GM19351 (cell line): ENCODE results near the gene TRIP12.
"Not testable (repeated sequence)": the region's sequence is repeated elsewhere in the genome, so short reads cannot be mapped to it uniquely, and the experiment has no call there.

Experiments
- ATAC-seq: cut with Tn5 transposase; IDR thresholded peaks from one replicate; pipeline ENCODE4 v1.9.1; 2021; ENCODE audit warnings: mild to moderate bottlenecking, moderate library complexity; ENCODE audit not compliant: unreplicated experiment

The TRIP12 gene

DNA sequence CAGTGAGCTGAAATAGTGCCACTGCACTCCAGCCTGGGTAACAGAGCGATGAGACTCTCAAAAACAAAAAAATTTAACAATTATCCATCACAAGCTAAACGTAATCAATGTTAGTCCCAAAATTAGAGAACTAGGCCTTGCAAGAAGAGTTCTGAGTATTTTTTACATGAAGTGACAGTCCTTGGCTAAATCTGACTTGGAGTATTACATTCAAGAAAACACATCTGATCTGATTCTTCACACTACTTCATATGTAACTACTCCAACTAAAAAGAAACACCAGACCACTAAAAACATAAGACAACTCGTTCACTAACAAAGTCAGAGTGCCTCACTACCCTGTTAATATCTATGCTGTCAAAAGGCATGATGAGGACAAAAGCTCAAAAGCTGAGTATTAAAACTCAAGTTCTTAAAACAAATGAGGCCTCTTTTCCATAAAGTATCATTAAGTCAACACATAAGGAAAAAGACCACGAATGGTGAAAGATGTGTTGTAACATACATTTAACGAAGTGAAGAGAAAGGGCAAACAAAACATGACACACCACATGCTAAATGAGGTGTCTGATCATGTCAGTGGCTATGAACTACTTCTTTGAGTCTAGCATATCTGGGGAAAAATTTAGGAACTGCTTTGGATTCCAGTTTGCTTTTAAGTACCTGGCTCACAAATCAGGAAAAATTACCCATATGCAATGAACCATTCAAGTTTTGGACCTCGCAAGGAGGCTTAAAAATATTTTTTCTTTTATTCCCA lies 42.4 kb downstream of the TRIP12 start:
- ATAC-seq, result no peak

DNA sequence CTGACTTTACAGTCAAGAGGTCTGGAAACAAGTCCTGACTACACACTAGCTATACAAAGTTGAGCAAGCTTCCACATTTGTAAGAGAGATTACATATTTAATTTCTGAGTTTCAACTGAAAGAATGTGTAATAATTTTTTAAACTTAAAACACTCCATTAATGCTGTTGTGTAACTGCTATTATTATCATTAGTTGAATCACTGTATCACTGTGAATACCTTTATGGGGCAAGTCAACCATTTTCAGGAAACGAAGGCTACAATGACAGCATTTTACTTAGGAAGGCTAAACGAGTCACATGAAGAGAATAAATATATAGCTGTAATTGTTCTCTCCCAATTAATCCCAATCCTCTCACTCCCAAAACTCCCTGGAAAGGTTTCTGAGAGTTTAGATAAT lies 46.3 kb downstream of the TRIP12 start:
- no peak for ATAC-seq

DNA sequence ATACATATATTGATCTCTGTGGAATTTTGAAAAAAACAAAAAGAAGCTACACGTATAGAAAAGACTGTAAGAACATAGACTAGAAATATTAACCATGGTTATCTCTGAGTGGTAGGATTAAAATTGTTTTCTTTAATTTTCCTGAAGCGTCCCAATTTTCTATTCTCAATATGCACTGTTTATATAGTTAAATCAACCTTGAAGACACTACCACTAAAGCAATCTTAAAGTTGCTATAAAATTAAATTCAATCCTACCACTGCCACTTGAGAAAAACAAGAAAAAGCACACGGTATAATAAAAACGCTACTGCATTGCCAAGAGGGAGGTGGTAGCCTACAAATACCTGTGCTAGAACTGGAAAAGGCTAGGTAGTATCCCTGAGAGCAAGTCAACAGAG lies 47.2 kb downstream of the TRIP12 start:
- no peak for ATAC-seq

DNA sequence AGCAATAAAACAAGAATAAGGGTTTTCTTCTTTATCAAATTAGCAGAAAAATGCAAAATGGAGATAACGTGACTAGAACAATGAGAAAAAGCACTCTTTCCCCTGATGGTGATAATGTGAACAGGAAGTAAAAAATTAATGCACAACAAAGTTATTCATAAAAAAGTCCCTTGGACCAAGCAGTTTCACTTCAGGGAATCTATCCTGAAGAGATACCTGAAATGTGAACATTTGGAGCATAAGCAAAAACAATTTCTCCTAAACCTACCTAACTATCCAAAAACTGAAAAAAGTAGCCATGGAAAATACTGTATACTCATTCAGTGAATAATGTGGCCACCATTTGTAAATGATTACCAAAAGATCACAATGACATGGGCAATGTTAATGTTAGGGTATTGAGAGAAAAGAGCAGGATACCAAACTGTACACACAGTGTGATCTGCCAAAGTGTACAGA lies 48.7 kb downstream of the TRIP12 start:
- peak; percentile 60 for ATAC-seq

DNA sequence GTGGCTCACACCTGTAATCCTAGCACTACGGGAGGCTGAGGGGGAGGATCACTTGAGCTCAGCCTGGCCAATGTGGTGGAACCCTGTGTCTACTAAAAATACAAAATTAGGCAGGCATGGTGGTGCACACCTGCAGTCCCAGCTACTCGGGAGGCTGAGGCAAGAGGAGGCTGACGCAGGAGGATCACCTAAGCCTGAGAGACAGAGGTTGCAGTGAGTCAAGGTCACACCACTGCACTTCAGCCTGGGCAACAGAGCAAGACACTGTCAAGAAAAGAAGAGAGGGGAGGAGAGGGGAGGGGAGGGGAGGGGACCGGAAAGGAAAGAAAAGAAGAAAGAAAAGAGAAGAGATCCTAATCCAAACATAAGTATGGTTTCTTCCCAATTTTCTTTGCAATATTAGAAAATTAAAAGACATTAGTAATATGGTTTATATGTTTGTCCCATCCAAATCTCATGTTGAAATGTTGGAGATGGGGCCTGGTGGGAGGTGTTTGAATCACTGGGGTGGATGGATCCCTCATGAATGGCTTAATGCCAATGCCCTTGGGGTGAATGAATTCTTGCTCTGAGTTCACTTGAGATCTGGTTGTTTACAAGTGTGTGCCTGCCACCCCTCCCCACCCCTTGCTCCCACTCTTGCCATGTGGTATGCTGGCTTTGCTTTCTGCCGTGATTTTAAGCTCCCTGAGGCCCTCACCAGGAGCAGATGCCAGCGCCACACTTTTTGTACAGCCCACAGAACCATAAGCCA lies 50.7 kb downstream of the TRIP12 start:
- ATAC-seq, result no peak

DNA sequence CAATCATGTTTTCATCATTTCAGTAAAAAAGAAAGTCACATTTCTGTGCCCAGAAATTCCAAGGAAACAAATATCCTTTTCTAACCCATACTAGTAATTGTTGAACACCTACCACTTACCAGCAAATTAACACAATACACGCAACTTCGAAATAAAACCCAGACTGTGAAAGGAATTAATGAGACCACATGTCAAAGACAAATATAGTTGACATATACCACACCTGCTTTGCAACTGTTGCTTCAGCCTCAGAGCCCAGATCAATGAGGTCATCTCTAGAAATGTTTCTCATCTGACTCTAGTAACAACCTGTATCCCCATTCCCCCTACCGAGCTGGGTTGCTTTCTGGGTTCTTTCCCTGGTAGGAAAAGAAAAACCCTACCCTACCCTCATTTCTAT lies 52.6 kb downstream of the TRIP12 start:
- no peak for ATAC-seq

DNA sequence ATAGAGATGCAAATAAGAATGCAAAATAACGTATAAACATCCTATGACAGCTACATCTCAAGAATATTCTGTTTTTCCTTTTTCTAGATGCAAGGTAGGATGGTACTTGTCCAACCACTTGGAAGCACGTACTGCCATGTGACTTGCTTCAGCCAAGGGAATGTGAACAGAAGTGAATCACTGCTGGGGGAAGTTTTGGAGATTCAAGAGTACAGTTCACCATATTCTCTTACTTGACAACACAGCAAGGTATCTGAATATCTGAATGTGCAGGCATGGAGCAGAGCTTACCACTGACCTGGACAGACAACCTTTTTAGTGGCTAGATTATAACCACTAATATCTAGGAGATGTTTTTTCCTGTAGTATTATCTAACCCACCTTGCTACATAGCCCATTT lies 53.0 kb downstream of the TRIP12 start:
- ATAC-seq, result no peak

DNA sequence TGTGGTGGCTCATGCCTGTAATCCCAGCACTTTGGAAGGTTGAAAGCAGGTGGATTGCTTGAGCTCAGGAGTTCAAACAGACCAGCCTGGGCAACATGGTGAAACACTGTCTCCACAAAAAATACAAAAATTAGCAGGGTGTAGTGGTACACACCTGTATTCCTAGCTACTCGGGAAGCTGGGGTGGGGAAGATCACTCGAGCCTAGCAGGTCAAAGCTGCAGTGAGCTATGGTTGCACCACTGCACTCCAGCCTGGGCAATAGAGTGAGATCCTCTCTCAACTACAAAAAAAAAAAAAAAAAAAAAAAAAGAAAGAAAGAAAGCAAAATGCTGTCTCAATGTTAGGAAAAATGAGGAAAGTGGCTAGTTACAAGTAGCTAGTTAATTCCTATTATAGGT lies 56.8 kb downstream of the TRIP12 start:
- ATAC-seq, result no peak

DNA sequence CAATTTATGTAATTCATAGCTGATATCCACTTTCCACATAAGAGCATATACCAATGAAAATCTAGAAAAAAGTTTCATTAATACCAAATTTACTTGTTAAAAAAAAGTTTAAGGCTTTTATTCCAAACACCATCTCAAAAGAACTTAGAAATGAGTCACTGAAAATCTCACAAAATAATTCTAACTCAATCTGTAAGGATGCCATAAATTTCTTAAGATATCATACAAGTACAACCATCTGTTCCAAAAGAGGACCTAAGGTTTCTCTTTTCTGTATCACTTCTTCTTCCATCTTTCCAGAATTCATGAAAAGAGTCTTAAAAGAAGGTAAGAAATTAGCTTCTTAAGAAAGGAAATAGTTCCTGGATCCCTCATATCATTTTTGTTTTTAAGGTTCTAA lies 60.4 kb downstream of the TRIP12 start:
- no peak for ATAC-seq

DNA sequence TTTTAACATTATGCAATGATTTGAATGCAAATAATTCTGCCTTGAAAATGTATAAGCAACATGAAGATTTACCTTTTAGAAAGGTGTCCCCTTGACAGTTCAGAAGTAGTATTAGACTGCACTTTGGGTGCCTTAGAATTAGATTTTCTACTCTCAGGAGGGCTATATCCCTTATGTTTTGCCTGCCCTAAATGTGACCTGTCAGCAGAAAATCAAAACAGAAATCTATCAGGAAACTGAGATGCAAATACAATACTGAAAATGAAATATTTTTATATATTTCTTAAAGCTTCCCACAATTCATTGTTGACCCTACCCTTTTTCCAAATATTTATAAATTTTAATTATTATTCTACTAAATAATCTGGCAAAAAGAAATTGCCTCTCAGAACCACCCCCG lies 61.5 kb downstream of the TRIP12 start:
- no peak for ATAC-seq

DNA sequence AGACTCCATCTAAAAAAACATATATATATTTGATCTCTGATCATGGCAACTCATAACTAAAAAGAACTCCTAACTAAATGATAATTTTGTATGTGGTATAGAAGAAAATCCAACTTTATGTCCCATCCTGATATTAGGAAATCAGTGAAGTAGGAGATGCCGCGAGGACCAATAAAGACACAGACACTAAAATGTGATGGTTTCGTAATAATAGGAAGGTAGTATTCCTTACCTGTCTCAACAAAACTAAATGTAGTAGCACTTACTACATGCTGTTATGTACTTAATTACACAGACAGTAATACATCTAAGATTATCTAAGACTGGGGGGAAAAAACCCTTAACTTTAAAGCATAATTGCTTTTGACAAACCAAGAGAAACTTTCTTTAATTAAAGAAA lies 63.5 kb downstream of the TRIP12 start:
- ATAC-seq, result no peak

DNA sequence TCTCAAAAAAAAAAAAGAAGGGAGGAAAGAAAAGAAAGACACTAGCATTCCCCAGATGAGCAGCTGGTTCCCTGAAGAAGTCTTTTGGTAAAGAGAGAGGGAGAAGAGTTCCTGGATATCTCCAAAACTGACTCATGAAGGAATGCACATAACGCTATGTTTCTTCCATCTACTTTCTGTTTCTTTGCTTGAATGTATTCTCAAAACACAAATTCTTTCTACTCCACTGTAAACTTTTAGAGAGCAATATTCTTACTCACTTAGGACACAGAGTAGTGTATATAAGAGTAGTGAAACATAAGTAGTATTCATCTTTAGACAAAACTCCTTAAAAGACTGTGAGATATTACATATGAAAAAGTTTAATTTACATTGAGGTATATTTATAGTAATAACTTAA lies 64.2 kb downstream of the TRIP12 start:
- ATAC-seq, result no peak

DNA sequence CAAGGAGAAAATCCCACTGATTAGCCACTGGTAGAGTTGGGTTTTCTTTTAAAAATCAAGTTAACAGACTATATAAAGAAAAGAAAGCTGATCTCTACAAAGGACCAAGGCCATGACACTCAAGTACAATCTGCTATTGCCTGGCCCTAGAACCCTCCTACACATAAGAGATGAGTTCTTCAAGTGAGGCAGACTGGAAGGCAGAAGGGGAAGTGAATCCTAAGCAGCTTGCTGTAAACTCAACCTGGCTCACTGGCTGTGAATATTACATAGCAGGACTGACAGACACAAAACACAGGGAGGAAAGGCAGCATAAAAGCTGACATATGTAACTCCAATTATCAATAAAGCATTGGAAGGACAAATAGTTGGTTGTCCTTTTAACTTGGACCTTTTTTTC lies 65.4 kb downstream of the TRIP12 start:
- peak; percentile 94 for ATAC-seq

DNA sequence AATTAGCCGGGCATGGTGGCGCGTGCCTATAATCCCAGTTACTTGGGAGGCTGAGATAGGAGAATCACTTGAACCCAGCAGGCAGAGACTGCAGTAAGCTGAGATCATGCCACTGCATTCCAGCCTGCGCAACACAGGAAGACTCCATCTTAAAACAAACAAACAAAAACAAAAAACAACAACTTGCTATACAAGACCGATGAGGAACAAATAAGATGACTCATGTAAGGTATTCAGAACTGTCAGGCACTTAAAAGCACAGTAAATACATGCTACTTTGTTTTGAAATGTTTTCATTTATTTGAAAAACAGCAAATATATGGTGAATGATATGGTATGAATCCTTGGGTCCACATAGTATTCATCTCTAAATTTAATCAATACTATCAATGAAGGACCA lies 66.7 kb downstream of the TRIP12 start:
- no peak for ATAC-seq

DNA sequence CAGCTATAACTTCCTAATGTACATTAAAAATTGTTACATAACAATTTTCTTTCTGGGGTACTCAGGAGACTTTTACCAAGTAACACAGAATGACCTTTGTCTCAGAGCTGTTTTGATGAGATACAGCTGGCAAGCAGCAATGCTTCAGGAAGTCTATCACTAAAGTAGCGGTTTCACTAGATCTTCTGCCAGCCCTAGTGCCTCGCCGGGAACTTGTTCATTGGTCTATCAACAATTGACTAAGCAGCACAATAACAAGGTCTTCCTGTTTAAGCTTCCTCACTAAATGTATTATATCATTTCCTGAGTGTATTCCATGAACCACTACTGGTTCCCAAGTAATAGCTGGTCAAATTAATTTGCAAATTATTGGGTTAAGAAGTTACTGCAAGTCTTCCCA lies 69.2 kb downstream of the TRIP12 start:
- ATAC-seq, result peak; percentile 69

DNA sequence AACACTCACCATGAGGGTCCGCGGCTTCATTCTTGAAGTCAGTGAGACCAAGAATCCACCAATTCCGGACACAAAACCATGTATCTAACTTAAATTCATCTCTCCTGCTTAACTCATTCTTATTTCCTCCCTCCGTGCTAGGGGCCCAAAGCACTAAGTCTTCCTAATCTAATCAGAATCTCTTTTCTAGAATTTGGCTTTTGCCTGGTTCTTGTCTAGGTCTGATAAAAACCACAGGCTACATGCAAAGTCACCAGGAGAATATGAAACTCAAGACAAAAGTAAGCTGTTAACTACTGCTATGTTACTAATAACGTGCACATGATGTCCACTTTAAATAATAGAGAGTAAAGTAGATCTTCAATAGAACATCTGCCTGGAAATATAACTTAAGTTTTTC lies 69.9 kb downstream of the TRIP12 start:
- no peak for ATAC-seq

DNA sequence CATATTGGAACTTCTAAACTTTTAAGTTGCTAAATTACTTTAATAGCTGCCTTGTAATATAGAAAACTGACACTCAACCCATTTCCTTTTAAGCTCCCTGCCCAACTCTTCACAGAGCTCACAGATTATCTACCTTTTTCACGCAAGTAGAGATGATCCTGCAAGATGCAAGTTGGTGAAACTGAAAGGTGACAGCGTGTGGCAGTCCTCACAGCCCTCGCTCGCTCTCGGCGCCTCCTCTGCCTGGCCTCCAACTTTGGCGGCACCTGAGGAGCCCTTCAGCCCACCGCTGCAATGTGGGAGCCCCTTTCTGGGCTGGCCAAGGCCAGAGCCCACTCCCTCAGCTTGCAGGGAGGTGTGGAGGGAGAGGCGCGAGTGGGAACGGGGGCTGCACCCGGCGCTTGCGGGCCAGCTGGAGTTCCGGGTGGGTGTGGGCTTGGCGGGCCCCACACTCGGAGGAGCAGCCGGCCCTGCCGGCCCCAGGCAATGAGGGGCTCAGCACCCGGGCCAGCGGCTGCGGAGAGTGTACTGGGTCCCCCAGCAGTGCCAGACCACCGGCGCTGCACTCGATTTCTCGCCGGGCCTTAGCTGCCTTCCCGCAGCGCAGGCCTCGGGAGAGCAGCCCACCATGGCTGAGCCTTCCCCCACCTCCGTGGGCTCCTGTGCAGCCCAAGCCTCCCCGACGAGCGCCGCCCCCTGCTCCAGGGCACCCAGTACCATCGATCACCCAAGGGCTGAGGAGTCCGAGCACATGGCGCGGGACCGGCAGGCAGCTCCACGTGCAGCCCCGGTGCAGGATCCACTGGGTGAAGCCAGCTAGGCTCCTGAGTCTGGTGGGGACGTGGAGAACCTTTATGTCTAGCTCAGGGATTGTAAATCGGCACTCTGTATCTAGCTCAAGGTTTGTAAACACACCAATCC lies 71.2 kb downstream of the TRIP12 start:
- not testable (repeated sequence) for ATAC-seq

DNA sequence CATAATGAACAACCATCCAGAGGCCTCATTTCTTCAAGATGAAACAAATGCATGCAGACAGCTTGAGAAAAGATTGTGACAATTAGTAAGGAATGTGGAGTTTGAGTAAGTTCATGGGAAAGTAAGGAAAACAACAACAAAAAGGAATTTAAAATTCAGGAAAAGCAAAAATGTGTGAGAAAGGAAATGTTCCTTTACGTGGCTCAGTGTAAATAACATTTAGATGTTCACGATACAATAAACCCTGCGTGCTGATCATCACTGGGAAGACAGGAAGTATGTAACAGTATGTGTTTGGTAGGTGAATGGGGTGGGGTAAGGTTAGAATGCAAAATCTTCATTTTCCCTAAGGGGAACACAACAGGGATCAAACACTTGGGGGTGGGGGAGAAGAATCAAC lies 72.7 kb downstream of the TRIP12 start:
- ATAC-seq, result no peak

DNA sequence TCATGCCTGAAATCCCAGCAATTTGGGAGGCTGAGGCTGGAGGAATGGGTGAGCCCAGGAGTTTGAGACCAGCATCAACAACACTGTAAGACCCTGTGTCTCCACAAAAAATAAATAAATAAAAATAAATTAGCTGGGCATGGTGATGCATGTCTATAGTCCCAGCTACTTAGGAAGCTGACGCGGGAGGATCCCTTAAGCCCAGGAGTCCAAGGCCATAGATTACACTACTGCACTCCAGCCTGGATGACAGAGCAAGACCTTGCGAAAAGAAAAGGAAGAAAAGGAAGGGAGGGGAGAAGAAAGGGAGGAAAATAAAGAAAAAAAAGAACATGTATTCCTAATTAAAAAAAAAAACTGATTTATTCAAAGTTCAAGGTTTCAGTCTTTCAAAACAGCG lies 78.2 kb downstream of the TRIP12 start:
- no peak for ATAC-seq

DNA sequence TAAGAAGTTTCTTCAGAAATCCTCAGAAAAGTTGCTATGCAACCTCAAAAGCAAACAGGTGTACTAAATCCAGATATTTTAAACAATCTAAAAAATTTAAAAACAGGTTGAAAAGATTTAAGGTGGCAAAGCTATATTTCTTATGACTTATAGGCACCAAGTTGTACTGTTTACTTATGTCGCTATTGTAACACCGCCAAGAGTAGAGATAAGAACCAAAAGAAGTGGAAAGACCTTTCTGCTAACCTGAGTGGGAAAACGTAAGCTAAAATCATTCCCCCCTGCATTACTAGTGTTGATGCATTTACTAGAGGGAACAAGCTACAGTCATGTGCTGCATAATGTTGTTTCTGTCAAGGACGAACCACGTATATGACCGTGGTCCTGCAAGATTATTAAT lies 83.1 kb downstream of the TRIP12 start:
- ATAC-seq, result no peak

DNA sequence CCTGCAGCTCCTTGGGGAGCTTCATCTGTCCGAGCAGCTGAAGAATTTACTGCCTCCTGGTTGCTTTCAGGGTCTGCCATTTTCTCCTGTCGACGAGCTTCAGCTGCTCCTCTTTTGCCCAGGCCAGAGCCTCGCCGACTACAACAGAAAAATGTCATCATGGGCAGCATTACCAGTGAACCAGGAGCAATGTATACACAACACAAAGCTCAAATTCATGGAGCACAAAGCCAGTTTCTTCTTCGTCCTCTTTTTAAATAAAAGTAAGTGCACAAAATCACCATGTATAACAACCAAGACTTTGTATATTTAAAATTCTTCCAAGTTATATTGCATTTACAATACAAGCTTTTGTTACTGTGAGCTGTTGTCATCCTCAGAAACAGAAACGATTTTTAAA lies 85.0 kb downstream of the TRIP12 start:
- no peak for ATAC-seq
